Motor neuron (in vitro differentiated cells): ENCODE results near the gene EIF2B2. TPM values are rescaled to one million over a fixed set of nuclear protein-coding genes. Genes with fewer than 3 reads are reported as not detected.
A peak's percentile ranks its signal among the peaks of the same experiment; 100 is the strongest.
"Not testable (repeated sequence)": the region's sequence is repeated elsewhere in the genome, so short reads cannot be mapped to it uniquely, and the experiment has no call there.

Source experiments
- ATAC-seq, 8 experiments: fragments of 200-7000 bp; cut with Tn5 transposase; replicated peaks in 6 of 8; 2 replicates each; pipeline ENCODE4 v1.8.0; 2021; ENCODE audit warnings: mild to moderate bottlenecking in 8 of 8, moderate library complexity in 8 of 8
- H3K27ac ChIP-seq, 2 donors: fragments of 250-450 bp; sonication (Bioruptor Pico); 2 replicates each; pipeline ENCODE4 v1.9.0; 2021; ENCODE audit warnings: antibody characterized with exemption in 2 of 2, mild to moderate bottlenecking in 2 of 2, moderate library complexity in 1 of 2
- H3K4me1 ChIP-seq, 2 donors: fragments of 250-450 bp; sonication (Bioruptor Pico); replicated peaks in 1 of 2; 2 replicates each; pipeline ENCODE4 v1.6.1; 2021; ENCODE audit warnings: antibody characterized with exemption in 2 of 2, mild to moderate bottlenecking in 2 of 2, moderate library complexity in 1 of 2
- H3K4me3 ChIP-seq, 5 donors: fragments of 250-450 bp; sonication (Bioruptor Pico); 2 replicates each; pipeline ENCODE4 v1.9.0; 2021; ENCODE audit warnings: antibody characterized with exemption in 5 of 5, mild to moderate bottlenecking in 5 of 5, moderate library complexity in 4 of 5
- WGBS, 10 experiments: fragments of 450-650 bp; shearing (Covaris generic); methylation state at CpG; one replicate each; pipeline ENCODE4 v1.0.0; 2022; 5-methylcytosine and 5-hydroxymethylcytosine counted together
- in situ Hi-C, 9 experiments: fragments of 400-800 bp; cut with MboI; loops; one replicate each; pipeline ENCODE4 v1.15.0; 2021; ENCODE audit warnings: low sequenced_read_pairs in 9 of 9, low pct_unique_long_range_greater_than_20kb in 2 of 9; ENCODE audit not compliant: unreplicated experiment in 9 of 9
- total RNA-seq, 8 experiments: library from RNA; unstranded; fragments of 300-600 nt; gene quantifications; 2 replicates each; pipeline versions ENCODE4 v1.2.3 to v1.2.4, GENCODE V29; 2022

Gene EIF2B2
- total RNA-seq, 8 experiments from 2014 or later: 26.3 to 40.3 (median 32.9) TPM

DNA sequence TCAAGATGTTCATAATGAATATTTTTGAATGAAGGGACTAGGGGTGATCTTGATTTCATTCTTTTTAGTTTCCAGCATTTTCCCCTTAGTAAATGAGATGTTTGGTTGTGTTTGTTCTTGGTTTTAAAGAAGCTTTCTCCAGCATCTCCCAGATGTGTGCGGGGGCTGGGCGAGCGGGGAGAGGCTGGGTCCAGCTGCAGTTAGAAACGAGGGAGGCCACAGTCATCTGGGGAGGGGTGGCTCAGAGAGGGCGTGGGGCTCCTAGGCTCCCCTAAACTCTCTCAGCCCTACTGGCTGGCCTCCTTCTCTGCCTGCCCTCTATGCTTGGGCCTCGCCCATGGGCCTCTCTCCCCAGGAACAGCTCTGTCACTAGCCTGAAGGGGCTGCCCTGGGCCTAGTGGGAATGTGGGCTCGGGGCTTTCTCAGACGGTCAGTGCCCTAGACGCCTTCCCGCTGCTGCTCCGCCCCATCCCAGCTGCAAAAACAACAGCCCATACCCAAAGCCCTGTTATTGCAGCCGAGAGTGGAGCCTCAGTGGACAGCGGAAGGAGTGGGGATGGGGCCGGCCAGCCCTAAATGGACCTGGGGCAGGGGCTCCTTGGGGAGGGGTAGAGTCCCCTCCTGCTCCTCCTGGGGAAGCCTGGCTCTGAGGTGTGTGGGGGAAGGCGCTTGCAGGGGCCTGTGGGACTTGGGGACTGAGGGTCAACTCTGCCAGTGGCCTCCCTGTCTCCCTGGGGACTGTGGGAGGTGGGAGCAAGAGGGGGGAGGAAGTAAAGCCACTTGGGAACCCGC is 18.3 kb upstream of the EIF2B2 start:
- H3K4me3 ChIP-seq: no peak overlapping the region
- in situ Hi-C loops: no loop called here
- H3K4me1 ChIP-seq: peaks cover 17 to 18% of the 10 kb centered on the region in 2 donors
- WGBS, 10 experiments: 23 to 70% (median 40%) methylated on average over 1 to 4 of the region's 16 CpGs; no CpG with 5 or more reads in 7 of the 10 experiments
- H3K27ac ChIP-seq: no peak overlapping the region
- ATAC-seq: no peak

DNA sequence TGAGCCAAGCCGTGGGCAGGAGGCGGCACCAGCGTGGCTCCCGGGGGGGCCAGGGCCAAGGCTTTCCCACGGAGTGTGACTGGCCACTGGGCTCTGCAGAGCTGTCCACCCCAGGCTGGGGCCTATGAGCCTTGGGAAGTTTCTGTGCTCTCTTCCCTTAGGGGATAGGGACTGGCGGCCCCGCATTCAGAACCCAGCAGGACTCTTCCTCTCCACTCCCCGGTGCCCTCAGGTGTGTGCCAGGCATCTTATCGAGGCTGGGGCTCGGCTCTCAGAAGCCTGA is 17.8 kb upstream of the EIF2B2 start:
- Histone ChIP-seq H3K4me1 (peaks cover 12 to 13% of the 10 kb centered on the region in 2 donors), H3K4me3 (no peak overlapping the region), H3K27ac (no peak overlapping the region)
- in situ Hi-C loops: no loop called here
- ATAC-seq: no peak
- no CpG with 5 or more reads among the region's 10 CpGs for WGBS, 10 experiments

DNA sequence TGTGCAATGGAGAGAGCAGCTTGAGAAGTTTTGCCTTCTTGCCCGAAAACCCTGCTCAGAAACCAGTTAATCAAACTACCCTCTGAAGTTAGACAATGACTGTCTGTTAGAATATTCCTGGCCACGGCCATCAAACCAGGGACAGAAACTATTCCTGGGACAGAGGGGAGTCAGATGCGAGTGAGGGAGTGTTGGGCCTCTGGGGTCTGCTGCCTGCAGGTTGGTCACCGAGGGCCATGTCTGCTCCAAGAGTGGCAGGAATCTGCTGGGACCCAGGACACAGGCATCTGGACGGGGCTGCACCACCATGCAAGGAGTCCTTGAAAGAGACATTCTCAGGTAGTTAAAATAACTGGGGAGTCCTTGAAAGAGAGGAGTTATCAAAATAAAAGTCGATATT is 16.9 kb upstream of the EIF2B2 start:
- Histone ChIP-seq H3K27ac (no peak overlapping the region), H3K4me1 (peaks cover 3 to 4% of the 10 kb centered on the region in 2 donors), H3K4me3 (no peak overlapping the region)
- in situ Hi-C loops: no loop called here
- 20 to 100% (median 89%) methylated on average over 1 to 6 of the region's 6 CpGs; no CpG with 5 or more reads in 3 of the 10 experiments for WGBS, 10 experiments
- ATAC-seq: no peak

DNA sequence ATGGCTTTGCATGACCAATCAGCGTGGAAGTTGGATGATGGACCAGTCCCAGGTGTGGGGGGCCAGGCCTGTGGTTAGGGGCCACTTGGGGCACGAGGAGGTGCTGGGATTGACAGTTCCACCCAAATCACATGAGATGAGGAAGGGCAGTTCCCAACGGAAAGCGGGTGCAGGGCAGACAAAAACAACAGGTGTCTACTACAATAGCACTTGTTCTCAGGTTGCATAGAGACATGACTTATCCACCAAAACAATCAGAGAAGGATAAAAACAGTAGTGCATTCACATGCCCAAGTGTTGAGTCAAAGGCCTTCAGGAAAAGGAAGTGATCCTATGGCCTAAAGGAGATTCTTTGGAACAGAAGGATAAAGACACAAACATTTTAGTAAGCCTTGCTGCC is 14.6 kb upstream of the EIF2B2 start:
- no peaks in the 10 kb centered on the region for H3K4me1 ChIP-seq
- H3K27ac ChIP-seq: no peak overlapping the region
- in situ Hi-C loops: no loop called here
- 71 to 100% (median 92%) methylated on average over 1 to 4 of the region's 4 CpGs; no CpG with 5 or more reads in 5 of the 10 experiments for WGBS, 10 experiments
- H3K4me3 ChIP-seq: no peak overlapping the region
- peak in 1 of 8 experiments; percentile 84 for ATAC-seq

DNA sequence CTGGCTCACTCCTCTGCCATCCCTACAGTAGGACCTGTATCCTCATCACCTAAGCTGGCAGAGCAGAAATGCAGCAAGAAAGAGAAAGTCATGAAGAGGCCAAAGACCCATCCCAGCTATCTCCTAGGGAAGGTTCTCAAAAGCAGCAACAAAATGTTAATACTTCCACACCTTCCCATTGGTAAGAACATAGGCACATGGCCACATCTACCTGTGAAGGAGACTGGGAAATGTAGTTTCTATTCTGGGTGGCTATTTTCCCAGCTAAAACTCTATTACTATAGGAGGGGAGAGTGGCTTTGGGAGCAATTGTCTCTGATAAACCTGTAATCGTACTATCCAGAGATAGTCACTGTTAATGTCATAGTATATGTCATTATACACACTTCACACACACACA is 13.7 kb upstream of the EIF2B2 start:
- 83 to 100% (median 88%) methylated on average over 1 of the region's 1 CpG; no CpG with 5 or more reads in 6 of the 10 experiments for WGBS, 10 experiments
- Histone ChIP-seq H3K4me1 (no peaks in the 10 kb centered on the region), H3K27ac (no peak overlapping the region), H3K4me3 (no peak overlapping the region)
- ATAC-seq: no peak
- in situ Hi-C loops: no loop called here

DNA sequence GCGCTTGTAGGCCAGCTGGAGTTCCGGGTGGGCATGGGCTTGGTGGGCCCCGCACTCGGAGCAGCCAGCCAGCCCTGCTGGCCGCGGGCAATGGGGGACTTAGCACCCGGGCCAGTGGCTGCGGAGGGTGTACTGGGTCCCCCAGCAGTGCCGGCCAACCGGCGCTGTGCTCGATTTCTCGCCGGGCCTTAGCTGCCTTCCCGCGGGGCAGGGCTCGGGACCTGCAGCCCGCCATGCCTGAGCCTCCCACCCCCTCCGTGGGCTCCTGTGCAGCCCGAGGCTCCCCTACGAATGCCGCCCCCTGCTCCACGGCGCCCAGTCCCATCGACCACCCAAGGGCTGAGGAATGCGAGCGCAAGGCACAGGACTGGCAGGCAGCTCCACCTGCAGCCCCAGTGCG is 8.5 kb upstream of the EIF2B2 start:
- H3K4me1 ChIP-seq, ATAC-seq, H3K27ac ChIP-seq, H3K4me3 ChIP-seq, in situ Hi-C loops: not testable (repeated sequence)
- 97% methylated on average over 5 of the region's 28 CpGs; no CpG with 5 or more reads in 9 of the 10 experiments for WGBS, 10 experiments

DNA sequence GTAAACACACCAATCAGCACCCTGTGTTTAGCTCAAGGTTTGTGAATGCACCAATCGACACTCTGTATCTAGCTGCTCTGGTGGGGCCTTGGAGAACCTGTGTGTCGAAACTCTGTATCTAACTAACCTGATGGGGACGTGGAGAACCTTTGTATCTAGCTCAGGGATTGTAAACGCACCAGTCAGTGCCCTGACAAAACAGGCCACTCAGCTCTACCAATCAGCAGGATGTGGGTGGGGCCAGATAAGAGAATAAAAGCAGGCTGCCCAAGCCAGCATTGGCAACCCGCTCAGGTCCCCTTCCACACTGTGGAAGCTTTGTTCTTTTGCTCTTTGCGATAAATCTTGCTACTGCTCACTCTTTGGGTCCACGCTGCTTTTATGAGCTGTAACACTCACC is 6.9 kb upstream of the EIF2B2 start:
- in situ Hi-C loops, H3K4me3 ChIP-seq, H3K4me1 ChIP-seq, H3K27ac ChIP-seq, ATAC-seq: not testable (repeated sequence)
- WGBS, 10 experiments: no CpG with 5 or more reads among the region's 7 CpGs

DNA sequence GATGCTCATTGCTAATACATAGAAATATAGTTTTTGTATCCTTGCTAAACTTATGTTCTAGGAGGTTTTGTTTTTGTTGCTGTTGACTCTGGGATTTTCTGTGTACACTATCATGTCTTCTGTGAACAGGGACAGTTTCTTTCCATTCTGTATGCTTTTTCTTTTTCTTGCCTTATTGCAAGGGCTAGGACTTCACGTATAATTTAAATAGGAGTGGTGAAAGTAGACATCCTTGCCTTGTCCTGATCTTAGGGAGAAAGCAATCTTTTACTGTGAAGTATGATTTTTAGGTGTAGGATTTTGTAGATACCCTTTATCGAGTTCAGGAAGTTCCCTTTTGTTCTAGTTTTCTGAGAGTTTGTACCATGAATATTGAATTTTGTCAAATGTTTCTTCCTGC is 1.5 kb upstream of the EIF2B2 start:
- Histone ChIP-seq H3K4me1 (peaks cover 9 to 13% of the 10 kb centered on the region in 2 donors), H3K27ac (no peak overlapping the region), H3K4me3 (no peak overlapping the region)
- in situ Hi-C loops: no loop called here
- no peak for ATAC-seq
- WGBS, 10 experiments: 33 to 100% (median 94%) methylated on average over 1 to 2 of the region's 2 CpGs

DNA sequence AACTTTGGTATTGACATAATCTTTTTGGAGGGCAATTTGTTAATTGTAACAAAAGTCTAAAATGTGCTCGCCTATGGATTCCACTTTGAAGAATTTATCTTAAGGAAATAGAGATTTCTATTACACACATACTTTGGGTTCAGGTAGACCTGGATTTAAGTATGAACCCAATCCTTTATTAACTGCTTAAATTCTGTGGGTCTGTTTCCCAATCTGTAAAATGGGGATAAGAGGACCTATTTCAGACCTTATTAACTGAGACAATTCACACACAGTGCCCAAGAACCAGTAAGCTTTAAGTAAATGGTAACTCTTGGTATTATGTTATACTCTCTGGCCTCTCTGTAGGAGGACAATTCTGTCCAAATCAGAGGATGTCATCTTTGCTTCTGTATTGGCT is 822 bp upstream of the EIF2B2 start:
- in situ Hi-C loops: no loop called here
- Histone ChIP-seq H3K4me3 (peak overlapping the region; percentile 72 to 89 (median 78)), H3K27ac (peak overlapping the region; percentile 38), H3K4me1 (peaks cover 9 to 13% of the 10 kb centered on the region in 2 donors)
- WGBS, 10 experiments: 86 to 100% (median 100%) methylated on average over 1 of the region's 1 CpG; no CpG with 5 or more reads in 2 of the 10 experiments
- no peak for ATAC-seq

DNA sequence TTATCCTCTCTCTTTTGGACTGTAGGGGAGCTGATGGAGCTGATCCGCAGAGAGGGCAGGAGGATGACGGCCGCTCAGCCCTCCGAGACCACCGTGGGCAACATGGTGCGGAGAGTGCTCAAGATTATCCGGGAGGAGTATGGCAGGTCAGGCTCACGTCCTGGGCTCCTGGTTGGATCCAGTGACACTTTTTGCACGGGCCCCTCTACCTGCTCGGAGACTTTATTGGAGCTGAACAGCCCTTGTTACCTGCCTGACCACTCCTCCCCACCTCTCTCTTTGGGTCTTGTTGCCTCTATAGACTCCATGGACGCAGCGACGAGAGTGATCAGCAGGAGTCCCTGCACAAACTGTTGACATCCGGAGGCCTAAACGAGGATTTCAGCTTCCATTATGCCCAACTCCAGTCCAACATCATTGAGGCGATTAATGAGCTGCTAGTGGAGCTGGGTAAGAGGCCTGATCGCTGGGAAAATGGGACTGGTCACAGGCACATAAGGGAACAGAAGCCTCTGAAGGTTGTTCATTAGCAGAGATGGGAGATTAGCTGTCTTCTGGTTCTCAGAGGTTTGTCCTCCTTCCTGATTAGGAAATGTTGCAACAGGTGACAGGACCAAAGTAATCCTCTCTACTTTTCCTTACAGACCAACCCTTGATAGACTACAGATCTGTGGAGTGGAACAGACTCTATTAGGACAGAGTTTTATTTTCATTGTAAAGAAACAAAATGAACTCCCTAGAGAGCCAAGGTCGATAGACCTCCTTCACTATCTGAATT is 718 bp downstream of the EIF2B2 start:
- H3K4me1 ChIP-seq: peaks cover 9 to 13% of the 10 kb centered on the region in 2 donors
- no peak for ATAC-seq
- WGBS, 10 experiments: 0 to 100% (median 19%) methylated on average over 1 to 11 of the region's 18 CpGs; no CpG with 5 or more reads in 2 of the 10 experiments
- in situ Hi-C loops: no loop called here
- peak overlapping the region; percentile 62 to 86 for H3K27ac ChIP-seq
- peak overlapping the region; percentile 72 to 89 (median 78) for H3K4me3 ChIP-seq

DNA sequence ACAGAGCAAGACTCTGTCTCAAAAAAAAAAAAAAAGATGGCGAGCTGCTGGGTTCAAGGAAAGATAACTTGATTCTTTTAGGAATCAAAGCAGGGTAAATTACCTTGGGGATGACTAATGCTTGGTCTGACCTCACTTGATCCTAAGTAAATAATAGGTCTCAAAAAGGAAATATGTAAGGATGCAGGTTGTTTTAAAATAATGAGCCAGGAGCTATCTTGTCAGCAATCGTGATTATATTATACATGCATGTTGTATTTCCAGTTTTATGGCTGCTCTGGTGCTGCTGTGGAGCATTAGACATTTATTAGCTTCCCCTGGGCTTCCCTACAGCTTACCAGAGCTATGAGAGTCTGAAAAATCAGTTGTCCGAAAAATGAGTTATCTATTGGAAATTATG is 2.6 kb downstream of the EIF2B2 start:
- peaks cover 9 to 13% of the 10 kb centered on the region in 2 donors for H3K4me1 ChIP-seq
- in situ Hi-C loops: no loop called here
- no peak overlapping the region for H3K4me3 ChIP-seq
- ATAC-seq: no peak
- WGBS, 10 experiments: 74 to 100% (median 92%) methylated on average over 1 to 3 of the region's 3 CpGs; no CpG with 5 or more reads in 1 of the 10 experiments
- no peak overlapping the region for H3K27ac ChIP-seq

DNA sequence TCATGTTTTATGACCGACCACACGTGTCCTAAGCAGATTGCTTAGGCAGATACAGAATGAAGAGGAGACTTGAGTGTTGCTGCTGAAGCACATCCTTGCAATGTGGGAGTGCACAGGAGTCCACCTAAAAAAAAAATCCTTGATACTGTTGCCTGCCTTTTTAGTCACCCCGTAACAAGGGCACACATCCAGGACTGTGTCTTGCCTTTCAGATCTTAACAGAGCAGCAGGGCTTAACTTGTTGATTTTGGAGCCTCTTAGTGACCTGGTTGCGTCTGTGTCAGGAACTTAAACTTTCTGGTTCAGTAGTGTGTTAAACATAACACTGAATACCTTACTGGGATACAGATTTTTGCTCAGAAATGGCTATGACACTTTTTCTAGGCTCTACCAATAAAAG is 6.5 kb downstream of the EIF2B2 start:
- in situ Hi-C loops: no loop called here
- Histone ChIP-seq H3K27ac (no peak overlapping the region), H3K4me1 (peaks cover 2 to 6% of the 10 kb centered on the region in 2 donors), H3K4me3 (no peak overlapping the region)
- WGBS, 10 experiments: 80 to 100% (median 96%) methylated on average over 1 to 4 of the region's 4 CpGs; no CpG with 5 or more reads in 2 of the 10 experiments
- ATAC-seq: no peak

DNA sequence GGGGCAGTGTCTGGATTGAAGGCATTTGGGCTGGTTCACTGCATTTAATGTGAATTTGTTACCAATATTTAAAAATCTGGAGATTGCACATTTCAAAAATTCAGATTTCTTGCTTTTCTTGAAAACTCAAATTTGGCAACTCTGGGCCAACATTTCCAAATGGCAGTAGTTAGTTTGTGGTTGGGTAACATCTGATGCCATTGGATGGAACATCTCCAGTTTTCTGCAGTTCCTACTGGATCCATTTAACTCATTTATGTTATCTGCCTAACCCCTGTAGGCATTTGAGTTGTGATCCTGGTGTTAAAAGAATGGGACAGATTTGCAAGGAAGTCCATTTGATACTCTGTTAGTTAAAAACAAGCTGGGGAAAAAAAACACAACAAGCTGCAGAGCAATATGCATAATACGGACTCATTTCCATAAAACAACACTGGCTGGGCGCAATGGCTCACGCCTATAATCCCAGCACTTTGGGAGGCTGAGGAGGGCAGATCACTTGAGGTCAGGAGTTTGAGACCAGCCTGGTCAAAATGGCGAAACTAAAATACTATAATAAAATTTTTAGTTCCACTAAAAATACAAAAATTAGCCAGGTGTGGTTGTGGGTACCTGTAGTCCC is 7.9 kb downstream of the EIF2B2 start:
- WGBS, 10 experiments: 48 to 100% (median 86%) methylated on average over 2 to 4 of the region's 4 CpGs; no CpG with 5 or more reads in 4 of the 10 experiments
- ATAC-seq: peak in 3 of 8 experiments; percentile 53 to 66 (median 54)
- Histone ChIP-seq H3K27ac (no peak overlapping the region), H3K4me1 (no peaks in the 10 kb centered on the region), H3K4me3 (no peak overlapping the region)
- in situ Hi-C loops: no loop called here
